ENCODE results near the gene TSHZ3. TPM values are rescaled to one million over a fixed set of nuclear protein-coding genes. Genes with fewer than 3 reads are reported as not detected.

Gene TSHZ3
- total RNA-seq, 1 donor from 2014 or later = 16.5 TPM

DNA sequence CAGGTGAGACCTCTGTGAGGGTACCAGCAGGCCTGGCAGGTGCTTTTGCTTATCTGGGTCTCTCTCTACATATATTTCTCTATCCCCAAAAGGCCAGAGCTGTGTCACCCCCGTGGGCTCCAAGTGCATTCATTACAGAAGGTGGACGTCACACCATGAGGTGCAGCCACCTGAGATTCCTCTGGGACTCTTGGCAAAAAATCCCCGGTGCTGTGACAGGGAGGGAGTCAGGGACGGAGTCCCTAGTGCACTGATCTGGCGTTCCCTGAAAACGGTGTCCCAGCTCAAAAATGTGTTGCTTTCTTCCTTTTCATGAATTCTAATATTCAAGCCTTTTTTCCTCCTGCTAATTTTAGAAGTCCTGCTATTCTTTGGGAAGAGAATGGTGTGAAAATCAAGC, 13.5 kb downstream of the TSHZ3 start:
- DNase-seq (ENCODE audit: low spot score) = no peak

DNA sequence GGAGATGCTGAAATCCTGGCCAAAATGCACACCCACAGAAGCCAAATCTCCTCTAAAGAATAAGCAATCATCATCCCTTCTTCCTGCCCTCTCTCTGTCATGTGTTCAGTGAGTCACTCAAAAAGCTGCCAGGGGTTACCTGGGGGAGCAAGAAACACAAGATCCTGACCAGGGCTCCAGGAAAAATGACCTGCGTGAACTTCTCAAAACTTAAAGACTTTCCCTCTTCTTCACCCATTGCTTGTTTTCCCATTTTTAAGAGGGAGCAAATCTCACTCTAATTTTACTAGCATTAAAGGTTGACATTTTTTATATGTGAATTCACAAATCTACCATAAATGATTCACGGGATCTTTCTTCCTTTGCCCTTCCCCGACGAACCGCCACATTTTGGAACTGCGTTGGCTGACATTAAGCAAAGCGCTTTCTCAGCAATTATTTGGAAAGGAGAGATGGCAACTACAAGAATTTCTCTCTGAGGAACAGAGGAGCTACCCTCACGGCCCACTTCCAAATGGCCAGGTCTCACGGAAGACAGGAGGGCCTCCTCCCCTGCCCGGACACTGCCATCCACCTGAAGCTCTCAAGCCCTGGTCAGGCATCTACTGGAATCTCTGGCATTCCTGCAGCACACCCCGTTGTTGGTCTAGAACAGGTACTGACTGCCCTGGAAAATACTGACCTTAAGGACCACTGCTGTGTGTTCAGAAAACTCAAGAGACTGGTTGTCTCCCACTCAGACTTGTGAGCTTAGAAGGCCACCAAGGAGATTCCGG, 14.2 kb downstream of the TSHZ3 start:
- no peak for DNase-seq (ENCODE audit: low spot score)

DNA sequence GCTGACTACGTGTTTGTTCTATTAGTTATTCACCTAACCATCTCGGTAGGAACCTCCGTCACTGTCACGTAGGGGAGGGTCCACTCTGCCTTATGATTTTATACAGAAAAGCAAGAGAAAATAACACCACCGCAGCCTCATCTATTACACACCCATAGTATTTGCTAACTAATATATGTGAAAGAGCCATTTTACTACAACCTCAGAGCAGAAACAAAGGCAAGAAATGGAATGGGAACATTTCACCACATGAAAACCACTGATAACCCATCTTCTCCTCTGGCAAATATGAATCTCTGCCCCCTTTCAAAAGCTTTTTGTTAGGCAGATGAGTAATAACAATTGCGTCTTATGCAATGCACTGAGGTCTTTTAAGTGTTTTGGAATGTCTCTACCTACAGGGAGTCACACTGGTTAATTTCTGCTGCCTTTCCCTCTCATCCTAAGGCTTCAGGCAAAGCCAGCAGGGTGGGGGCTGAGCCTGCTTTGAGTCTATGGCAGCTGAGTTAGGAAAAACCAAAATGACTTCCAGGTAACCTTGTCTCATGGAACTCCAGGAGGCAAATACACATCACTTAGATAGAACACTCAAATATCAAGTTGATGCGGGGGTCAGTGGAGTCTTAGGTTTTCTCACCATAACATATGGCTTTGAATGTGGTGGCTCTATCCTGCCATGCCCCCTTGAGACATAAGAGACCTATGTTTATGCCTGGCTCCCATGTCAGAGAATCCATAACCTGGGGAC, 15.0 kb downstream of the TSHZ3 start:
- DNase-seq (ENCODE audit: low spot score) = no peak

DNA sequence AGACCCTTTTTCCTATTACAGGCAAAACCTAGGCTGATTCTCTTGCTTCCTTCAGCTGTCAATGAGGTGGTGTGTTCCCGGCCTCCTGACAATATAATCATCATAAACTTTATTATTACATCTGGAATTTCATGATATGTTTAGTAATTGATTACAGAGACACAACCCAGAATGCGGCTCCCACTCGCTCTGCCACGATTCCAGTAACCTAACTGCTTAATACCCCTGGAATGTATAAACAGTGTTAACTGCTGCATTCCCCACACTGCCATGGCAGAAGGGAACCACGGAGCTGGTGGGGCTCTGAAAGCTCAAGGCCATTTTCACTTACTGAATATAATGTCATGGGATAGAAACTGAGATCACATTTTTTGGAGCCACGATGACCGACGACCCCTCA, 17.1 kb downstream of the TSHZ3 start:
- no peak for DNase-seq (ENCODE audit: low spot score)

DNA sequence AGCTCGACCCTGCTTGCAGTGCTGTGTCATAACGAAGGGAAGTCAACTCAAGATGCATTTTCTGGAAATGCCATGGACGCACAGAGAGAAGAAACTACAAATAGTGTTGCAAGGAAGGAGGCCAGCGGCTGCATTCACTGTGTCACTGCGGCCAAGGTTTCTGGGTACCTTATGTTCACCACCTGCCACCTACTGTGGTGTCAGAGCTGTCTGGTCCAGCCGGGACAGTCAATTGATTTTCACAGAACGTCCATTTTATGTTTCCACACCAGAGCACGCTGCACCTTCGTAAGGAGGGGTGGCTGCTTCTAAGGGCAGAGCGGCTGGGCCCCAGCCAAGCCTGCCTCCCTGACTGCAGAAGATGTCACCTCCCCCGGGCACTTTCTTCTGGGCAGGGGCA, 17.7 kb downstream of the TSHZ3 start:
- no peak for DNase-seq (ENCODE audit: low spot score)

DNA sequence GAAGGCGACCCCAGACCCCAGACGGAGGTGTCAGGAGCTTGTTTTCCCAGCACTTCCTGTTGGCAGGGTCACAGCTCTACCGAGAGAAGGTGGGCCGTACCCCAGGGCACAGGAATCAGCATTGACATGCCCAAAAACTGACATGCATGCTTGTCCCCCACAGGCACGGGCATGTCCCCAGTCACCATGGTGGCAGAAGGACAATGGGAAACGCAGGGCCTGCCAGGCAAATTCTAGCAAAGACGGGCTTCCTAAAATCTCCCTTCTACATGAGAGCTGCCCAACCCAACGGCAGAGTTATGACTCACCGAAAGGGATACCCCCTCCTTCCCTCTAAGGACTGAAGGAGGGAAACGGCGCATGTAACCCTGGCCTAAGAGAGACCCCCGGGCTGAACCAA, 18.5 kb downstream of the TSHZ3 start:
- no peak for DNase-seq (ENCODE audit: low spot score)

DNA sequence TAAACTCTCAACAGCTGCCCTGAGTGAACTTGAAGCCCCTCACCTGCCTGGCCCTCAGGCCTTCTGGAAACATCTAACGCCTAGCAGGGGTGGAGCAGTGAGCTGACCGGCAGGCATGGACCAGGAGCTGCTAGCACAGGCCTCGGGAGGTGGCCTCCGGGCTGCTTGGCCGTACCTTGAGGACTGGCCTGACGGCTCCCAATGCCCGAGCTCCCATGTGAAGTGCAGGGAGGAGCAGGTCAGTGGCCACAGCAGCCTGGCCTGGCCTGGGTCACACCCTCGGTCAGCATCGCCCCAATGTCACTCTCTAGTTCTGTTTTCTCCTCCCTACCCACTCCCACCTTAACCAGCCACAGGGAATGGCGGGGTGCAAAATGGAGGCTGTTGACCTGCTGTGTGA, 19.0 kb downstream of the TSHZ3 start:
- no peak for DNase-seq (ENCODE audit: low spot score)

DNA sequence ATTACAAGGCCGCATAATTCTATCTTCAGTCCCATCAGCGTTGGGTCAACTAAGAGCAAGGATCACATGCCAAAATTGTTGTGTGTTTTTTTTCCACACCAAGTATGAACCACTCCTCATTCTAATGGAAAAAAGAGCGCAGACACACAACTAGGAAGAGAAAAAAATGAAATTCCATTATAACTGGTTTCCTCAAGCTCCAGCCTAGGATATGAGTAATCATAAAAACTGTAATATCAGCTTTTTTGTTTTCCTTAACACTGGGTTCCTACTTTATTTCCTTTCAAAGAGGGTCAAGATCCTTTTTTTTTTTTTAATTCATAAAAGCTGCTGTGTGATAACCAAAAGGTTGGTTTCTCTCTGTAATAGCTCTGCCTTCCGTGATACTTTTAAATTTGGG, 19.4 kb downstream of the TSHZ3 start:
- DNase-seq (ENCODE audit: low spot score) = no peak

DNA sequence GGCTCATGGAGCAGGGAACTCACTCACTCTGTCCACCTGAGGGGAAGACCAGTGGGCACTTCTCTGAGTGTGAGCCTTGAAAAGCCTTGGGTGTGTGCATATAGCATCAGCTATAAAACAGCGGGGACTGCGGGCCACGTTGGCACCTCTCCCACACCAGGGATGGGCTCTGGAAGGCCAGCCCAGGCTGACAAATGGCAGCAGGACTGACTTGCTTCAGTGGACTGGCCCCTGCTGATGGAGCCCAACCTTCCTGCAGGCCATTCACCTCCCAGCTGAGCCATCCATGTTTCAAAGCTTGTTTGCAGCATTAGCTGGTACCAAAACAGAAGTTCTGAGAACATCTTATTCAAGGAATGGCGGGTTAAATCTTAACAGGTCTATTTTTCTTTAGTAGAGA, 21.0 kb downstream of the TSHZ3 start:
- no peak for DNase-seq (ENCODE audit: low spot score)

DNA sequence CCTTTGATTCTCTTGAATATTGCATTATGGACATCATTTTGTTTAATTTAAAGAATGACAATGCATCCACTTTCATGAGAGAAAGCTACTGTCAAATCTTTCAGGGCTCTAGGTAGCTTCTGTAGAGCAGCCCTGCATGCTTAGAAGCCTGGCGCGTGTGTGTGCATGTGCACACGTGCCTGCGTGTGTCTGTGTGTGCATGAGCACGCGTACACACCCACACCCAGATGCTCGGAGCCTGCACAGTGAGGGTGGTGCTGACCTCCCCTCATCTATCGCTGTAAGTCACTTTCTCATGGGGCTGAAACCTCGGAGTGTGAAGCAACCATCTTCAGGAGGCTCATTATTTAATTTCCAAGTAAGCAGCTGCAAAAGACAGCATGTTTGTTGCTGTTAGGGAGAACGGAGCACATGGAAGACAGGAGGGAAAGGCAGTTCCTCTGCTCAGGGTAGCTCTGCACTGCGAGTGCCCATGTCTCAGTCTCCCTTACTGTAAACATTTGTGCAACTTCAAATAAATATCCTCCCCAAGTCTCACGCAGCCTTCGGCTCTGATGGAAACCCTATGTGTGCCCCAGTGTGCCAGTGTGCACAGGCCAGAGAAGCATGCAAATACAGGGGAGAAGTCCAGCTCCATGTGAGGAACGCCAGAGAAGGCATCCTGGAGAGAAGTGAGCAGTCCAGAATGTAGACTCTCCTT, 22.8 kb downstream of the TSHZ3 start:
- no peak for DNase-seq (ENCODE audit: low spot score)

DNA sequence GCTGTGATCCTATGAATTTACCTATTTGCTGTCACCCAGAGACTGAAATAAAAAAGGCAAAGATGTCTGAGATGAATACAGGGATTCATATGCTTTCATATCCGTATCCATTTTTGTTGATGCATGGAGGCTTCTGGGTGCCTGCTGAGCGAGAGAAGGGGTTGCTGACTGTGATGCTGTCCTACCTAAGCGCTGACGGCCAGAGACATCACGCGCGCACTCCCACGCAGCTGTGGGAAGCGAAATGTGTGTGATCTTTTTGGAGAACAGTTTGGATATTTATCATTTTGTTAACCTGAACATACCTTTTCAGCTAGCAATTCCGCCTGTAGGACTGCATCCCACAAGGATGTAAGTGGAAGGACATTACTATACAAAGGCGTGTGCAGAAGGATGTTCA, 23.9 kb downstream of the TSHZ3 start:
- DNase-seq (ENCODE audit: low spot score) = no peak

DNA sequence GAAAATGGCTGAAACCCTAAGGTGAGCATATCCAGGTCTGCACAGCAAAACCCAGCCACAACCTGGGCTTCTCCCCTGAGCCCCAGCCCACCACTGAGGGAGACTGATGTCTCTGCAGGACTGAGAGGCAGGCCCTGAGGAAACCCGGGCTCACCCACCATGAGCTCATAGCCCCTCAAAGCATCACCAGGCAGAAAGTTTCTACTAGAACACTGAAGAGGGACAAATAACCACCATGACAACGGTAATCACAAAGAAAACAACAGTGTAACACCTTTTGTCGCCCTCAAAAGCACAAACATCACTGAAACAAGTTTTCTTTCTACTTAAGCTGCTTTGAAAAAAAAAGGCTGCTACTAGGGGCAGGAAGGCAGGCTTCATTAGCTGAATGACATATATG, 29.8 kb downstream of the TSHZ3 start:
- no peak for DNase-seq (ENCODE audit: low spot score)

DNA sequence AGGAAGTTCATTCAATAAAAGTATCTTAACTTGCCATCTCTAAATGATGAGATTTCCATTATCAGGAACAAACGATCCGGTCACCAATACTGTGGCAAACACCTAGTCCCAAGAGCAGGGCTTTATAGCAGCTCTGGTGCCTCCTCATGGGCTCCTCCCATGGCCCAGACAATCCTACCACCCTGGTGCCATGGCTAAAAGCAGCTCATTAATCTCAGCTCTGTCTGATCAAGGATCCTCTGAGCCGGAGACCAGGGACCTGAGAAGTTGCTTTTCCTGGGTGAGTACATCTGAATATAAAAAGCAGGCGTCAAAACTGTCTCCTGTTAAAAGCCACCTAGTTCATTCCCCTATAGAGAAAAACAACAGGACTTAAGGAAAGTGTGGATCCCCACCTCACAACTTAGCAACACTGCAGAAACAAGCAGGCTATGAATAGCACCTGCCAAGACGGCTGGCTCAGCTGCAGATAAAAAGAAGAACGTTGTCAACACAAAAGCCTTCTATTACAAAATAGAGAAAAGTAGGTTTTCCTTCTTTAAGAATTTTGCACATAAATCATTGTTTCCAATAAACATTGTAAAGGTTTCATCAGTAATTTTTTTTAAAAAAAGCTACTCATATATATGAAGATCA, 30.3 kb downstream of the TSHZ3 start:
- DNase-seq (ENCODE audit: low spot score) = no peak

DNA sequence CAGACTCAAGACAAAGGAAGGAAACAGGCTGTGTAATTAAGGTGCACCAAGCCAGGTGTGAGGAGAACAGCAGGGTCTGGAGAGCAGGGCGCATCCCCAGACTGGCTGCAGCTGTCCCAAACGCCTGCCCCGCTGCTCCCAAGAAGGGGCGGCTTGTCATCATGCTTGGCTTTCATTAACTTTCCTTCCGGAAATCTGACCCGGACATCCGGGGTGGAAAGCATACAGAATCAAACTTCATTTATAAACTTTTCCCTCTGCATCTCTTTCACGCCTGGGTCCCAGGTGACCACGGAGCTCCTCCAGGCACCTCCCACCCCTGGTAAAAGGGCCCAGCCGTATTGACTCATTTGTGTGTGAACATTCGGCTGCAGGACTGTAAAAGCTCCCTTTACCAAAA, 31.7 kb downstream of the TSHZ3 start:
- no peak for DNase-seq (ENCODE audit: low spot score)

DNA sequence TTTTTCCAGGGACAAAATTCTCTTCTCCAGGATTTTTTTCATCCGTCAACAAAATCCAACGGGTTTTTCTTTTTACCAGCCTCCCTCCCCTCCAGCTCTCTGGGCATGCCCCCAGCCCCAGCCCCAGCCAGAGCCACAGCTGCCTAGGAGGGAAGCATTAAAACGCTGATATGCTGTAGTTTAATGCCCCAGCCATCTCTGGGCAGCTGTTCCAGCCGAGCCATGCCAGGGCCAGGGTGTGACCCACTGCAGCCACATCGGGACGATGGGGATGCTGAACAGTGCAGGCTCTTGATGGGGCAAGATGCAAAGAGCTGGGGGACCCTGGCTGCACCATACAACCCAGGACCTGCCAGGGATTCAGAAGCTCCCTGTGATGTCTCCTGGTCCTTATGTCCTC, 32.1 kb downstream of the TSHZ3 start:
- no peak for DNase-seq (ENCODE audit: low spot score)

DNA sequence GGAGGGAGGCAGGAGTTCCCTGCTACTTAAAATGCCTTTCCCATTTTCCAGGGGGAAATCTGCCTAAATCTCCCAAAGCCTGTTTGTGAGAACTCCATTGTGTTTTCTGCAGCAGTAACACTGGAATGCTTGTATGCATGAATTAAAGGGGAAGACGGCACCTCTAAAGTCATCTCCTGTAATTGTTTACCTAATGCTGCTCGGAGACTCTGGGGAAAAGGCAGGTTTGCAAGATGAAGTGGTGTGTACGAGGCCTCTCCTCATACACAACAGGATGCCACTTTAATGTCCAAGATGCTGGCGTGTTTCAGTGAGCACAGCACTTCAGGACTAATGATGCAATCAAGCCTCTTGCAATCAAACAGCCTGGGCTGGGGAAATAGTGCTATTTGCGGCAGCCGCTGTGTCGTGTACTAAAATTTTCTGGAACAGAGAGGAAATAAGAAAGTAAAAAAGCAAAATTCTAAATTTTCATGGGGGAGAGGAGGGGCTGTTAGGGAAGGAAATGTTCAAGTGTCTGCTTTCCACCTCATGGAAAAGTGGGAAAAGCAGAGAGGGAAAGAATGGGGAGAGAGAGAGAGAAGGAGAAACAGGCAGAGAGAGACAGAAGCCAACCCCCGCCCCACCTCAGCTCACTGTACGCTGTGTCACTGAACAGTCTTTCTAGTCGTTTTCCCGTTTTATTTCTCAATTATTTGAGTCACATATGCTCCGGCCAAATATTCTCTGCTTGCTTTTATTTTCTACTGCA, 32.9 kb downstream of the TSHZ3 start:
- DNase-seq (ENCODE audit: low spot score) = peak; percentile 23

DNA sequence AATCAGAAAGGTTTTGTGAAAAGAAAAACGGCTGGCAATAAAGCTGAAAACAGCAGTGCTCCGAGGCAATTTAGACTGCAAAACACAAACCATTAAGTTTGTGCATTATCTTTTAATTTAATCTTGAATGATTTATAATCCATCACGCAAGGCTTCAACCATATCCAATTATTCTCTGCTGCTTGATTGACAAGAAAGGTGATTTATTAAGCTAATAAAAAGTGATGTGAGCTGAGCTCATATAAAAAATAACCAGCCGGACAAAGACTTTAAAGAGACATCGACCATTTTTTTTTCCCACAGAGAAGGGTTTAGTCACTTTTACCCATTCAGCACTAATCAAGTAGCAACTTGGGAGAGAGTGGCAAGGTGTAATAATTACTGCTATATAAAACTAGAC, 33.6 kb downstream of the TSHZ3 start:
- no peak for DNase-seq (ENCODE audit: low spot score)

DNA sequence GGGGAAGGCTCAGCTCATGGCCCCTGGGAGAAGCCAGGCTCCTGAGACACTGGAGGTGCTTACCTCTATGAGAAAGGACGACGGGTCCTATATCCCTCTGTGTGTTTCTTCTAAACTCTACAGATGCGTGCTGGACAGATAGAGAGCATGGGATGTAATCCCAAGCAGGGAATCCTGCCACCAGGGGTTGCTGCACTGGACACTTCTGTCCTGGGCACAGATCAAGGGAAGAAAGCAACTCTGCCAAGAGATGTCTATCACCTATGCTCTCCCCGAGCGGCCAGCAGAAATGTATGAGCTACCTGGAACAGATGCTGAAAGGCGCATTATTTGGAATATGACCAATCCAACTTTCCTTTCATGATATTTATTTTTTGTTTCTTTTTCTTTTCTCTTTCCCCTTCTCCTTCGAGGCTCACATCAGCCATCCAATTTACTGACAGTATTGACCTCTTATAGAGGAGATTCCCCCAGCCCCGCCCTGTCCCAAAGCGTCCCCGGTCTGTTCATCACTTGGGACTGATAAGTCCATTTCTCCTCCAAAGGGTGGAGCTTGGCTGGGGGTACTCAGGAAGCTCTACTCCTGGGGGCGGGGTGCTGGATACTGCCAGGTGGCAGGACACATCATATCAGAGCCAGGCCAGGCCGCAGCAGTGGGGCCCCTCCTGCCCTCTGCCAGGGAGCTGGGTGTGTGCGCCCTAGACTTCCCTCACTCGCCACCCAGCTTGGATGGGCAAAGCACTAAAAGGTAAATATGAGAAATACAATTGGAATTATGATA, 34.2 kb downstream of the TSHZ3 start:
- no peak for DNase-seq (ENCODE audit: low spot score)

DNA sequence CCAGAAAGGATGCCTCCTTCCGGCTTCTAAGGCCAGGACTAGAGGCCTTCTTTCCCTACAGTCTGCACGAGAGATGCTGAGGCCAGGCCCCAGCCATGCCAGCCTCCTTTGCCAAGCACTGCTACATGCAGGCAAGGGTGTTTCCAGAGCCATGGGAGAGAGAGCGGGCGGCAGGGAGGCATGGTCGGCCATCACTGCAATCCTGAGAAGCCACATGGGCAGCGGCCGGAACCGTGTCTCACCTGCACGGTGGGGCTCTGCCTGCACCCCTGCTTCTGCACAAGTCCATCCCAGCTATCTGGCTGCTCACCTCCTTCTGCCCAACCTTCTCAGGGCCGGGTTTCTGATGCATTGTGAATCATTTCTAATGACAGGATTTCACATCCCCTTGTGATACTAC, 35.1 kb downstream of the TSHZ3 start:
- no peak for DNase-seq (ENCODE audit: low spot score)

DNA sequence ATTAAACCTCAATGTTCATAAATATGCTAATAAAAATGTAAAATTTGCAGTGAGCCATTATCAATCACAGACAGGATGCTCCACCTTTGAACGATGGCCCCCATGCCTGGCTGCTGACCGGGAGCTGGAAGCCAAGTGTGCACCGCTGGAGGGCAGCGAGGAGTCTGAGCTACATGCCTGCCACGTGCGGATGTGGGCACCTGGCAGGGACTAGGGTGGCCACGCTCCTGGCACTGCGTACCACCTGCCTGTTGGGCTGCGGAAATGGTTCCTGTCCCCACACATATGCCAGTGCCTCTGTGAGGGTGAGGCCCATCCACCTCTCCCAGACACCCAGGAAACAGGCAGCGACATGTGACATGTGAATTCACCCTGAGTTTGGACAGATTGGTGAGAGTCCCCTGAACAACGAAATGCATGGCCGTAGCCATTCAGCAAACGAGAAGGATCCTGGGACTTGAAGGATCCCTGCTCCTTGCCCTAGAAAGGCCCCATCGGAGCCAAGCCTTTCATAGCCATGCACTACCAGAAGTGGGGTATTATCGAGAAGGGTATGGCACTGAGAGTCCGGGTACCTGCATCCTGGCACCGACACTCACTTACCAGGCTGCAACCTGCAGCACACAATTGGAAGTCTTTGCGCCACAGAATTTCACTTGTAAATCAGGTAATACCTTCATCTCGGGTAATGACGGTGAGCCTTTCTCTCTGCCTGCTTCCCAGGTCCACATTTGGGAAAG, 35.8 kb downstream of the TSHZ3 start:
- no peak for DNase-seq (ENCODE audit: low spot score)
